ENCODE data around the gene SYNE1. TPM values are rescaled to one million over a fixed set of nuclear protein-coding genes. Genes with fewer than 3 reads are reported as not detected.

The SYNE1 gene
- total RNA-seq, 1 experiment from 2014 or later, result 6.5 TPM

DNA sequence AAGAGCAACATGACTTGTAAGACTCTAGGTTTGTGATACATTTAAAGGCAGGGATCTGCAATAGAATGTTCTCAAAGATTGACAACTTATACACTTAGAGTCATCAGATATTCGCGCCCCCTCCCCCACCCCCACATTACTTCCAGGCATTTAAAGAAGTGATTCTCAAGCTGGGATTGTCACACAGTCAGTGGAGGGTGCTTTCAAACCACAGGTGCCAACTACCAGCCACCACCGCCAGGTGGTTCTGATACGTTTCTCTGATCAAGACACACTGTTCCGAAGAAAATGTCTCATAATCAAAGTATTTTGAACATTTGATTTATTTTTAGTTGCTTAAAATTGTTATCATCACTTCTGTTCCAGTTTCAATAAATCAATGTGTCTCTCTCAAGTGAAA is 472.2 kb downstream of the SYNE1 start:
- no peaks in the 10 kb centered on the region for H3K9me3 Mint-ChIP-seq
- ATAC-seq (no peak), DNase-seq (ENCODE audit: low spot score) (no peak)
- H3K4me3 Mint-ChIP-seq, result no peak overlapping the region
- peaks cover 11% of the 10 kb centered on the region; the same call in 1 of the 2 replicates for H3K4me1 Mint-ChIP-seq
- no peaks in the 10 kb centered on the region for H3K27me3 Mint-ChIP-seq (ENCODE audit: low read depth)
- ChIA-PET POLR2A (no interaction called here), CTCF (interaction anchor here (0.8 to 1.0 kb wide), 3 partner anchors 9 to 108 kb away, joined by 3 to 4 read pairs (median 4); no protein-coding TSS in a partner anchor)
- TF ChIP-seq NR3C1 (CRISPR knock-in tag; conservative IDR thresholded peaks at IDR 0.05; ENCODE audit: low read depth), result no peak
- no peak for TF ChIP-seq FOXK1 (CRISPR knock-in tag; IDR thresholded peaks at IDR 0.05)
- TF ChIP-seq CREM (CRISPR knock-in tag; IDR thresholded peaks at IDR 0.05), result no peak
- TF ChIP-seq, protein P1, sequence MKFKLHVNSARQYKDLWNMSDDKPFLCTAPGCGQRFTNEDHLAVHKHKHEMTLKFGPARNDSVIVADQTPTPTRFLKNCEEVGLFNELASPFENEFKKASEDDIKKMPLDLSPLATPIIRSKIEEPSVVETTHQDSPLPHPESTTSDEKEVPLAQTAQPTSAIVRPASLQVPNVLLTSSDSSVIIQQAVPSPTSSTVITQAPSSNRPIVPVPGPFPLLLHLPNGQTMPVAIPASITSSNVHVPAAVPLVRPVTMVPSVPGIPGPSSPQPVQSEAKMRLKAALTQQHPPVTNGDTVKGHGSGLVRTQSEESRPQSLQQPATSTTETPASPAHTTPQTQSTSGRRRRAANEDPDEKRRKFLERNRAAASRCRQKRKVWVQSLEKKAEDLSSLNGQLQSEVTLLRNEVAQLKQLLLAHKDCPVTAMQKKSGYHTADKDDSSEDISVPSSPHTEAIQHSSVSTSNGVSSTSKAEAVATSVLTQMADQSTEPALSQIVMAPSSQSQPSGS (CRISPR knock-in tag; IDR thresholded peaks at IDR 0.05; ENCODE audit: borderline replicate concordance, low read depth), result no peak
- TF ChIP-seq, protein P2, sequence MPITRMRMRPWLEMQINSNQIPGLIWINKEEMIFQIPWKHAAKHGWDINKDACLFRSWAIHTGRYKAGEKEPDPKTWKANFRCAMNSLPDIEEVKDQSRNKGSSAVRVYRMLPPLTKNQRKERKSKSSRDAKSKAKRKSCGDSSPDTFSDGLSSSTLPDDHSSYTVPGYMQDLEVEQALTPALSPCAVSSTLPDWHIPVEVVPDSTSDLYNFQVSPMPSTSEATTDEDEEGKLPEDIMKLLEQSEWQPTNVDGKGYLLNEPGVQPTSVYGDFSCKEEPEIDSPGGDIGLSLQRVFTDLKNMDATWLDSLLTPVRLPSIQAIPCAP (CRISPR knock-in tag; IDR thresholded peaks at IDR 0.05), result no peak
- no peak for TF ChIP-seq FOXJ3 (CRISPR knock-in tag; IDR thresholded peaks at IDR 0.05; ENCODE audit: borderline replicate concordance)
- TF ChIP-seq SMAD3 (CRISPR knock-in tag; IDR thresholded peaks at IDR 0.05; ENCODE audit: borderline replicate concordance), result no peak
- no peak for TF ChIP-seq HMGA2 (CRISPR knock-in tag; IDR thresholded peaks at IDR 0.05)
- no peak for TF ChIP-seq ZNF138 (CRISPR knock-in tag; conservative IDR thresholded peaks at IDR 0.05)
- TF ChIP-seq, protein P3, sequence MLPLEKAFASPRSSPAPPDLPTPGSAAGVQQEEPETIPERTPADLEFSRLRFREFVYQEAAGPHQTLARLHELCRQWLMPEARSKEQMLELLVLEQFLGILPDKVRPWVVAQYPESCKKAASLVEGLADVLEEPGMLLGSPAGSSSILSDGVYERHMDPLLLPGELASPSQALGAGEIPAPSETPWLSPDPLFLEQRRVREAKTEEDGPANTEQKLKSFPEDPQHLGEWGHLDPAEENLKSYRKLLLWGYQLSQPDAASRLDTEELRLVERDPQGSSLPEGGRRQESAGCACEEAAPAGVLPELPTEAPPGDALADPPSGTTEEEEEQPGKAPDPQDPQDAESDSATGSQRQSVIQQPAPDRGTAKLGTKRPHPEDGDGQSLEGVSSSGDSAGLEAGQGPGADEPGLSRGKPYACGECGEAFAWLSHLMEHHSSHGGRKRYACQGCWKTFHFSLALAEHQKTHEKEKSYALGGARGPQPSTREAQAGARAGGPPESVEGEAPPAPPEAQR (CRISPR knock-in tag; IDR thresholded peaks at IDR 0.05), result no peak
- no peak for TF ChIP-seq ATF1 (CRISPR knock-in tag; IDR thresholded peaks at IDR 0.05)
- H3K36me3 Mint-ChIP-seq, result no peaks in the 10 kb centered on the region
- H3K27ac Mint-ChIP-seq, result no peak overlapping the region

DNA sequence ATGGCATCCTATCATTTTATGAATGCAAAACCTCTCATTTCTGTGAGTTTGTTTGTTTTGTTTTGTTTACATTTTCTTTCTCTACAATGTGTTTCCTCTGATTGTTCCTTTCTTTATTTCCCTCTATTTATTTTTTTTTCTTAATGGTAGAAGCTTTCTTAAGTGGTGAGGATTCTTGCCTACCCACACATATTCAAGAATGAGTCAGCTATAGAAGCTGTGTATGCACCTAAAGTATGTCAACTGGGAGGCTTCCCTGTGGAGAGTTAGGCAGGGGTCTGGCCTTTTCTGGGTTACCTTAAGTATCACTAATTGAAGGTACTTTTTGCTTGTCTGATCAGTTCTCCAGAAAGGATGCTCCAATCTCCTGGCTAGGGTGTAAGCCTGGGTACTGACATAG is 475.7 kb downstream of the SYNE1 start:
- Mint-ChIP-seq H3K27ac (no peak overlapping the region), H3K36me3 (no peaks in the 10 kb centered on the region), H3K9me3 (no peaks in the 10 kb centered on the region), H3K4me3 (no peak overlapping the region), H3K27me3 (ENCODE audit: low read depth) (no peaks in the 10 kb centered on the region), H3K4me1 (peaks cover 11% of the 10 kb centered on the region; the same call in 1 of the 2 replicates)
- ChIA-PET CTCF (interaction anchor here (0.5 to 1.3 kb wide), 2 partner anchors 83 to 484 kb away, joined by 3 read pairs; no protein-coding TSS in a partner anchor), POLR2A (no interaction called here)
- ATAC-seq (peak; percentile 41), DNase-seq (ENCODE audit: low spot score) (no peak)
- no peak for TF ChIP-seq RORB (CRISPR knock-in tag; IDR thresholded peaks at IDR 0.05)
- TF ChIP-seq, protein P4, sequence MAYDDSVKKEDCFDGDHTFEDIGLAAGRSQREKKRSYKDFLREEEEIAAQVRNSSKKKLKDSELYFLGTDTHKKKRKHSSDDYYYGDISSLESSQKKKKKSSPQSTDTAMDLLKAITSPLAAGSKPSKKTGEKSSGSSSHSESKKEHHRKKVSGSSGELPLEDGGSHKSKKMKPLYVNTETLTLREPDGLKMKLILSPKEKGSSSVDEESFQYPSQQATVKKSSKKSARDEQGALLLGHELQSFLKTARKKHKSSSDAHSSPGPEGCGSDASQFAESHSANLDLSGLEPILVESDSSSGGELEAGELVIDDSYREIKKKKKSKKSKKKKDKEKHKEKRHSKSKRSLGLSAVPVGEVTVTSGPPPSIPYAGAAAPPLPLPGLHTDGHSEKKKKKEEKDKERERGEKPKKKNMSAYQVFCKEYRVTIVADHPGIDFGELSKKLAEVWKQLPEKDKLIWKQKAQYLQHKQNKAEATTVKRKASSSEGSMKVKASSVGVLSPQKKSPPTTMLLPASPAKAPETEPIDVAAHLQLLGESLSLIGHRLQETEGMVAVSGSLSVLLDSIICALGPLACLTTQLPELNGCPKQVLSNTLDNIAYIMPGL (CRISPR knock-in tag; IDR thresholded peaks at IDR 0.05), result no peak
- no peak for TF ChIP-seq NR1H2 (CRISPR knock-in tag; IDR thresholded peaks at IDR 0.05)
- TF ChIP-seq ZNF416 (CRISPR knock-in tag; IDR thresholded peaks at IDR 0.05), result no peak
- no peak for TF ChIP-seq HMGA2 (CRISPR knock-in tag; IDR thresholded peaks at IDR 0.05)
- no peak for TF ChIP-seq CREM (CRISPR knock-in tag; IDR thresholded peaks at IDR 0.05)
- no peak for TF ChIP-seq ZNF317 (CRISPR knock-in tag; IDR thresholded peaks at IDR 0.05; ENCODE audit: borderline replicate concordance, low read depth)
- no peak for TF ChIP-seq TEAD4 (CRISPR knock-in tag; IDR thresholded peaks at IDR 0.05)
- TF ChIP-seq, protein P5, sequence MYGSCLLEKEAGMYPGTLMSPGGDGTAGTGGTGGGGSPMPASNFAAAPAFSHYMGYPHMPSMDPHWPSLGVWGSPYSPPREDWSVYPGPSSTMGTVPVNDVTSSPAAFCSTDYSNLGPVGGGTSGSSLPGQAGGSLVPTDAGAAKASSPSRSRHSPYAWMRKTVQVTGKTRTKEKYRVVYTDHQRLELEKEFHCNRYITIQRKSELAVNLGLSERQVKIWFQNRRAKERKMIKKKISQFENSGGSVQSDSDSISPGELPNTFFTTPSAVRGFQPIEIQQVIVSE (CRISPR knock-in tag; IDR thresholded peaks at IDR 0.05; ENCODE audit: borderline replicate concordance), result no peak
- no peak for TF ChIP-seq MYBL2 (CRISPR knock-in tag; IDR thresholded peaks at IDR 0.05)

All from WTC11 (cell line).